ENCODE results near the gene KLHL22.

- TF ChIP-seq CTCF (IDR thresholded peaks at IDR 0.05; ENCODE audit: low read depth, low read length), result no peak
- TF ChIP-seq EZH2phosphoT487 (IDR thresholded peaks at IDR 0.05; ENCODE audit: low read depth), result no peak
Observed at GRCh38 chr22:20517841-20518592, 22.4 kb upstream of the KLHL22 start.
